Esophagus muscularis mucosa (tissue), 4 donors: ENCODE measurements around the gene CPA3. TPM values are rescaled to one million over a fixed set of nuclear protein-coding genes. Genes with fewer than 3 reads are reported as not detected.

Experiments
- DNase-seq: peaks from one replicate; pipeline ENCODE4 v3.0.0-alpha.2; 2017; ENCODE audit errors: extremely low spot score
- H3K27ac ChIP-seq, 4 donors: fragments of 200-600 bp; sonication (generic); replicated peaks in 1 of 4; 1 replicate in 3 of 4; 2 replicates in 1 of 4; pipeline ENCODE4 v1.5.1; 2016 to 2019; ENCODE audit warnings: mild to moderate bottlenecking in 1 of 4
- H3K27me3 ChIP-seq, 4 donors: fragments of 200-600 bp; sonication (generic); one replicate each; pipeline versions ENCODE4 v1.5.1 to v1.6.0; 2016 to 2019
- H3K36me3 ChIP-seq, 4 donors: fragments of 200-600 bp; sonication (generic); one replicate each; pipeline ENCODE4 v1.5.1; 2016 to 2019
- H3K4me1 ChIP-seq, 4 donors: fragments of 200-600 bp; sonication (generic); one replicate each; pipeline ENCODE4 v1.5.1; 2016 to 2019
- H3K4me3 ChIP-seq, 4 donors: fragments of 200-600 bp; sonication (generic); 1 replicate in 2 of 4; 2 replicates in 2 of 4; pipeline ENCODE4 v1.5.1; 2016 to 2019; ENCODE audit warnings: mild to moderate bottlenecking in 4 of 4, moderate library complexity in 1 of 4
- H3K9me3 ChIP-seq, 4 donors: fragments of 200-600 bp; sonication (generic); 1 replicate in 3 of 4; 2 replicates in 1 of 4; pipeline ENCODE4 v1.5.1; 2016 to 2019
- EP300 ChIP-seq: sonication (generic); formaldehyde crosslinking; IDR thresholded peaks from one replicate; pipeline ENCODE4 v1.6.1; 2017; ENCODE audit warnings: antibody characterized with exemption
- POLR2A ChIP-seq: fragments of 450-650 bp; IDR thresholded peaks from one replicate; pipeline ENCODE4 v1.6.1; 2017; ENCODE audit warnings: antibody characterized with exemption, moderate library complexity, mild to moderate bottlenecking, low read depth
- POLR2AphosphoS5 ChIP-seq, 2 donors: sonication (generic); formaldehyde crosslinking; IDR thresholded peaks; one replicate each; pipeline ENCODE4 v1.6.1; 2017; ENCODE audit warnings: antibody characterized with exemption in 2 of 2
- WGBS: methylation state at CpG from one replicate; pipeline ENCODE4 v1.1.5; 2018; 5-methylcytosine and 5-hydroxymethylcytosine counted together
- intact Hi-C: fragments of 100-400 bp; cut with DNase I; formaldehyde crosslinking; loops from one replicate; pipeline ENCODE4 v1.15.1; 2023
- total RNA-seq, 4 donors: library from RNA; depleted of rRNA; stranded (reverse); fragments of >200 nt; gene quantifications; one replicate each; pipeline versions ENCODE4 v1.1.0 to v1.2.1, GENCODE V29; 2016
- TF ChIP-seq, protein P1 (sequence below), 3 experiments: fragments of 200-600 bp in 2 of 3; fragments of 450-650 bp in 1 of 3; sonication (generic) in 2 of 3; IDR thresholded peaks; one replicate each; pipeline ENCODE4 v1.5.1; 2017 to 2019; ENCODE audit warnings: antibody characterized with exemption in 3 of 3, mild to moderate bottlenecking in 2 of 3, moderate library complexity in 1 of 3

The CPA3 gene, protein sequence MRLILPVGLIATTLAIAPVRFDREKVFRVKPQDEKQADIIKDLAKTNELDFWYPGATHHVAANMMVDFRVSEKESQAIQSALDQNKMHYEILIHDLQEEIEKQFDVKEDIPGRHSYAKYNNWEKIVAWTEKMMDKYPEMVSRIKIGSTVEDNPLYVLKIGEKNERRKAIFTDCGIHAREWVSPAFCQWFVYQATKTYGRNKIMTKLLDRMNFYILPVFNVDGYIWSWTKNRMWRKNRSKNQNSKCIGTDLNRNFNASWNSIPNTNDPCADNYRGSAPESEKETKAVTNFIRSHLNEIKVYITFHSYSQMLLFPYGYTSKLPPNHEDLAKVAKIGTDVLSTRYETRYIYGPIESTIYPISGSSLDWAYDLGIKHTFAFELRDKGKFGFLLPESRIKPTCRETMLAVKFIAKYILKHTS
- total RNA-seq, result 10 to 100 TPM in 3 of 4 donors, 1 to 10 TPM in 1; 3.7 to 49.9 (median 28.2) TPM

- no peaks in the 10 kb centered on the region for H3K9me3 ChIP-seq
- no peak within 1 kb of the TSS for H3K27ac ChIP-seq
- no peak within 1 kb of the TSS for H3K4me3 ChIP-seq
- peaks cover 0 to 4% (median 0%) of the 10 kb centered on the region in 4 donors for H3K27me3 ChIP-seq
- TF ChIP-seq POLR2AphosphoS5 (IDR thresholded peaks at IDR 0.05) (no peak), EP300 (no peak), POLR2A (no peak)
- TF ChIP-seq, protein P1, sequence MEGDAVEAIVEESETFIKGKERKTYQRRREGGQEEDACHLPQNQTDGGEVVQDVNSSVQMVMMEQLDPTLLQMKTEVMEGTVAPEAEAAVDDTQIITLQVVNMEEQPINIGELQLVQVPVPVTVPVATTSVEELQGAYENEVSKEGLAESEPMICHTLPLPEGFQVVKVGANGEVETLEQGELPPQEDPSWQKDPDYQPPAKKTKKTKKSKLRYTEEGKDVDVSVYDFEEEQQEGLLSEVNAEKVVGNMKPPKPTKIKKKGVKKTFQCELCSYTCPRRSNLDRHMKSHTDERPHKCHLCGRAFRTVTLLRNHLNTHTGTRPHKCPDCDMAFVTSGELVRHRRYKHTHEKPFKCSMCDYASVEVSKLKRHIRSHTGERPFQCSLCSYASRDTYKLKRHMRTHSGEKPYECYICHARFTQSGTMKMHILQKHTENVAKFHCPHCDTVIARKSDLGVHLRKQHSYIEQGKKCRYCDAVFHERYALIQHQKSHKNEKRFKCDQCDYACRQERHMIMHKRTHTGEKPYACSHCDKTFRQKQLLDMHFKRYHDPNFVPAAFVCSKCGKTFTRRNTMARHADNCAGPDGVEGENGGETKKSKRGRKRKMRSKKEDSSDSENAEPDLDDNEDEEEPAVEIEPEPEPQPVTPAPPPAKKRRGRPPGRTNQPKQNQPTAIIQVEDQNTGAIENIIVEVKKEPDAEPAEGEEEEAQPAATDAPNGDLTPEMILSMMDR (IDR thresholded peaks at IDR 0.05), result no peak
- no peak for DNase-seq
- intact Hi-C loops, result loop anchor here (10.0 kb wide), 1 partner anchor 480 kb away; no protein-coding TSS in a partner anchor
- WGBS, result 67% methylated on average over 1 of the region's 1 CpG
- no peaks in the 10 kb centered on the region for H3K36me3 ChIP-seq
- H3K4me1 ChIP-seq, result no peaks in the 10 kb centered on the region
Observed at GRCh38 chr3:148865049-148865448, at the start of gene CPA3. CPA3 (plus strand) TSS chr3:148865296; CDS start chr3:148865308, 12 bp downstream.

GRCh38 chr3:148815316-148816110, 49.6 kb upstream of the CPA3 start:
- WGBS, result 73% methylated on average over 11 of the region's 11 CpGs

GRCh38 chr3:148816427-148816826, 48.7 kb upstream of the CPA3 start:
- no peak overlapping the region for H3K4me3 ChIP-seq
- TF ChIP-seq EP300 (no peak), POLR2AphosphoS5 (IDR thresholded peaks at IDR 0.05) (no peak), POLR2A (no peak)
- TF ChIP-seq, protein P1 (IDR thresholded peaks at IDR 0.05), result no peak
- no peak for DNase-seq
- 80% methylated on average over 2 of the region's 2 CpGs for WGBS
- no peaks in the 10 kb centered on the region for H3K9me3 ChIP-seq
- H3K4me1 ChIP-seq, result no peaks in the 10 kb centered on the region
- intact Hi-C loops, result no loop called here
- H3K27me3 ChIP-seq, result no peaks in the 10 kb centered on the region
- no peaks in the 10 kb centered on the region for H3K36me3 ChIP-seq
- H3K27ac ChIP-seq, result no peak overlapping the region

More at GRCh38 chr3:148815316-148816110, 49.6 kb upstream of the CPA3 start:
- Histone ChIP-seq H3K4me3 (no peak overlapping the region), H3K4me1 (no peaks in the 10 kb centered on the region), H3K27ac (no peak overlapping the region), H3K36me3 (no peaks in the 10 kb centered on the region), H3K27me3 (no peaks in the 10 kb centered on the region), H3K9me3 (no peaks in the 10 kb centered on the region)
- TF ChIP-seq POLR2A, result no peak
- TF ChIP-seq POLR2AphosphoS5 (IDR thresholded peaks at IDR 0.05), result no peak
- TF ChIP-seq, protein P1 (IDR thresholded peaks at IDR 0.05), result no peak
- no peak for TF ChIP-seq EP300
- intact Hi-C loops, result no loop called here
- DNase-seq, result no peak

DNA sequence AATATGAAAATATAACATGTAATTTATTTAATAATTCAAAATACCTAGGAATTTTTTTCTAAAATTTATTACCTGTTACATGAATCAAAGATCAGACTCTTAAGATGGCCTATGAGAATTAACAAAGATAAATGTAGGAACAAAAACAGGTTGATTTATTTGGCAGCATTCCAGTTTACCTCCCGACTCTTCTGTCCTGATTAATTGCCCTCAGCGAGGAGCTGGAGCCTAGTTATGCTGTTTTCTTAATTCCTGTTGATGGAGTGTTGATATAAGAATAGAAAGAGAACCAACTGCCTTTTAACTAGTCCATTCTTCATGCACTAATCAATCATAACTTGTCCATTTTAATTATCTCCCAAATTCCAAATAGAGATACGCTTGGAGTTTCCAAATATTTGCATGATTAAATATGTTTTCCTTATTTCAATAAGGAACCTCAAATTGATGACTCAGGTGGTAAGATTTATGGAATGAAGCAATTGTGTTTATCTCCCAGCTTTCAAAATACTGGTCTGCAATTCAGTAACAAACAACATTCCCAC, 48.0 kb upstream of the CPA3 start:
- Histone ChIP-seq H3K4me1 (no peaks in the 10 kb centered on the region), H3K4me3 (no peak overlapping the region), H3K27me3 (no peaks in the 10 kb centered on the region), H3K36me3 (no peaks in the 10 kb centered on the region), H3K27ac (no peak overlapping the region), H3K9me3 (peaks cover 0 to 4% (median 0%) of the 10 kb centered on the region in 4 donors)
- no peak for DNase-seq
- intact Hi-C loops, result no loop called here
- 31% methylated on average over 3 of the region's 3 CpGs for WGBS
- no peak for TF ChIP-seq POLR2AphosphoS5 (IDR thresholded peaks at IDR 0.05)
- TF ChIP-seq, protein P1 (IDR thresholded peaks at IDR 0.05), result no peak
- TF ChIP-seq POLR2A, result no peak
- TF ChIP-seq EP300, result no peak
